ENCODE data around the gene CA12.

The CA12 gene

GRCh38 chr15:63389902-63390670 lies 8.4 kb upstream of the CA12 start:
- Mint-ChIP-seq H3K9me3 (peaks cover 5 to 7% of the 10 kb centered on the region in 2 donors), H3K27me3 (peaks cover 4% of the 10 kb centered on the region), H3K4me1 (peaks cover 11% of the 10 kb centered on the region), H3K4me3 (no peak overlapping the region), H3K27ac (no peak overlapping the region)
- ATAC-seq = no peak
- no peak for DNase-seq

GRCh38 chr15:63388511-63388910 lies 6.9 kb upstream of the CA12 start:
- Mint-ChIP-seq H3K4me3 (no peak overlapping the region), H3K4me1 (peaks cover 11% of the 10 kb centered on the region), H3K27me3 (peaks cover 20% of the 10 kb centered on the region), H3K27ac (no peak overlapping the region), H3K9me3 (peaks cover 5 to 7% of the 10 kb centered on the region in 2 donors)
- no peak for DNase-seq
- ATAC-seq = no peak

- no peak for ATAC-seq
- Mint-ChIP-seq H3K27me3 (peaks cover 26% of the 10 kb centered on the region), H3K4me3 (no peak overlapping the region), H3K27ac (no peak overlapping the region), H3K4me1 (peaks cover 9% of the 10 kb centered on the region), H3K9me3 (peaks cover 5 to 7% of the 10 kb centered on the region in 2 donors)
- DNase-seq = no peak
These were observed 6.3 kb upstream of the CA12 start for GRCh38 chr15:63387748-63388493.

GRCh38 chr15:63385911-63386531 lies 4.4 kb upstream of the CA12 start:
- ATAC-seq = no peak
- Mint-ChIP-seq H3K4me1 (peaks cover 12% of the 10 kb centered on the region), H3K4me3 (no peak overlapping the region), H3K27ac (no peak overlapping the region), H3K27me3 (peaks cover 45% of the 10 kb centered on the region), H3K9me3 (peaks cover 5 to 7% of the 10 kb centered on the region in 2 donors)
- DNase-seq = no peak

GRCh38 chr15:63384906-63385305 lies 3.3 kb upstream of the CA12 start:
- H3K4me1 Mint-ChIP-seq = peaks cover 21% of the 10 kb centered on the region
- DNase-seq = no peak
- ATAC-seq = no peak
- H3K4me3 Mint-ChIP-seq = no peak overlapping the region
- H3K27me3 Mint-ChIP-seq = peaks cover 56% of the 10 kb centered on the region
- H3K27ac Mint-ChIP-seq = no peak overlapping the region
- peaks cover 5 to 7% of the 10 kb centered on the region in 2 donors for H3K9me3 Mint-ChIP-seq

GRCh38 chr15:63382966-63383710 lies 1.5 kb upstream of the CA12 start:
- H3K4me1 Mint-ChIP-seq = peaks cover 21% of the 10 kb centered on the region
- H3K4me3 Mint-ChIP-seq = no peak overlapping the region
- no peak overlapping the region for H3K27ac Mint-ChIP-seq
- peaks cover 74% of the 10 kb centered on the region for H3K27me3 Mint-ChIP-seq
- ATAC-seq (no peak), DNase-seq (no peak)
- peaks cover 5 to 7% of the 10 kb centered on the region in 2 donors for H3K9me3 Mint-ChIP-seq

GRCh38 chr15:63380808-63381282 lies 801 bp downstream of the CA12 start:
- H3K4me1 Mint-ChIP-seq = peaks cover 34% of the 10 kb centered on the region
- H3K4me3 Mint-ChIP-seq = peak overlapping the region; percentile 60 to 78
- ATAC-seq (no peak), DNase-seq (no peak)
- H3K9me3 Mint-ChIP-seq = peaks cover 3 to 5% of the 10 kb centered on the region in 2 donors
- H3K27ac Mint-ChIP-seq = no peak overlapping the region
- H3K27me3 Mint-ChIP-seq = peaks cover 90% of the 10 kb centered on the region

GRCh38 chr15:63380151-63380807 lies 1.4 kb downstream of the CA12 start:
- ATAC-seq (no peak), DNase-seq (no peak)
- Mint-ChIP-seq H3K27ac (no peak overlapping the region), H3K4me3 (no peak overlapping the region), H3K4me1 (peaks cover 40% of the 10 kb centered on the region), H3K9me3 (peaks cover 0 to 2% of the 10 kb centered on the region in 2 donors), H3K27me3 (peaks cover 87% of the 10 kb centered on the region)

GRCh38 chr15:63379492-63380150 lies 2.0 kb downstream of the CA12 start:
- H3K4me1 Mint-ChIP-seq = peaks cover 47% of the 10 kb centered on the region
- ATAC-seq = no peak
- H3K4me3 Mint-ChIP-seq = no peak overlapping the region
- no peak for DNase-seq
- H3K9me3 Mint-ChIP-seq = no peaks in the 10 kb centered on the region
- no peak overlapping the region for H3K27ac Mint-ChIP-seq
- peaks cover 81% of the 10 kb centered on the region for H3K27me3 Mint-ChIP-seq

- no peaks in the 10 kb centered on the region for H3K9me3 Mint-ChIP-seq
- H3K27me3 Mint-ChIP-seq = peaks cover 74% of the 10 kb centered on the region
- no peak overlapping the region for H3K4me3 Mint-ChIP-seq
- H3K4me1 Mint-ChIP-seq = peaks cover 53% of the 10 kb centered on the region
- DNase-seq (no peak), ATAC-seq (no peak)
- no peak overlapping the region for H3K27ac Mint-ChIP-seq
These were observed 2.7 kb downstream of the CA12 start for GRCh38 chr15:63378946-63379345.

GRCh38 chr15:63374686-63375520 lies 6.7 kb downstream of the CA12 start:
- Mint-ChIP-seq H3K9me3 (no peaks in the 10 kb centered on the region), H3K27ac (no peak overlapping the region), H3K4me1 (peaks cover 44% of the 10 kb centered on the region), H3K4me3 (no peak overlapping the region), H3K27me3 (peaks cover 34% of the 10 kb centered on the region)
- DNase-seq = peak in 1 of 2 donors; percentile 47
- peak; percentile 73 for ATAC-seq

GRCh38 chr15:63373866-63374548 lies 7.6 kb downstream of the CA12 start:
- H3K4me3 Mint-ChIP-seq = no peak overlapping the region
- H3K4me1 Mint-ChIP-seq = peaks cover 44% of the 10 kb centered on the region
- H3K9me3 Mint-ChIP-seq = no peaks in the 10 kb centered on the region
- no peak for DNase-seq
- no peak for ATAC-seq
- no peak overlapping the region for H3K27ac Mint-ChIP-seq
- peaks cover 25% of the 10 kb centered on the region for H3K27me3 Mint-ChIP-seq

- Mint-ChIP-seq H3K27ac (no peak overlapping the region), H3K27me3 (peaks cover 18% of the 10 kb centered on the region), H3K9me3 (no peaks in the 10 kb centered on the region), H3K4me1 (peaks cover 44% of the 10 kb centered on the region), H3K4me3 (no peak overlapping the region)
- DNase-seq = no peak
- no peak for ATAC-seq
These were observed 8.3 kb downstream of the CA12 start for GRCh38 chr15:63373330-63373729.
